Measurements from ENCODE around the gene CACNG7. TPM values are rescaled to one million over a fixed set of nuclear protein-coding genes. Genes with fewer than 3 reads are reported as not detected.

Gene CACNG7
- total RNA-seq, 1 experiment from 2014 or later = not detected

- DNase-seq (ENCODE audit: low read depth, low spot score) (no peak), ATAC-seq (no peak)
- TF ChIP-seq ATF3 (IDR thresholded peaks at IDR 0.05) (no peak), FOSL1 (IDR thresholded peaks at IDR 0.05; ENCODE audit: low read depth) (no peak), EGR1 (IDR thresholded peaks at IDR 0.05; ENCODE audit: low read depth) (no peak), CTCF (IDR thresholded peaks at IDR 0.05 in 2 of 3, conservative IDR thresholded peaks at IDR 0.05 in 1 of 3; ENCODE audit: borderline replicate concordance in 1 of 3, insufficient read depth in 1 of 3, low read depth in 2 of 3, low read length in 2 of 3) (no peak), CBX3 (IDR thresholded peaks at IDR 0.05; ENCODE audit: low read depth) (no peak), YY1 (IDR thresholded peaks at IDR 0.05; ENCODE audit: extremely low read depth, insufficient replicate concordance, low read depth, low read length) (no peak), REST (IDR thresholded peaks at IDR 0.05; ENCODE audit: low read depth) (no peak)
- ChIA-PET POLR2A (no interaction called here), RAD21 (ENCODE audit: low non-redundant PET in 1 of 2, low total read pairs in 2 of 2, uncharacterized antibody in 2 of 2, unreplicated experiment in 2 of 2) (no interaction called here), CTCF (no interaction called here)
- Histone ChIP-seq H2AFZ (ENCODE audit: low read depth, low read length, poor library complexity, severe bottlenecking) (no peak overlapping the region), H3K9me3 (ENCODE audit: control insufficient read depth in 1 of 2, insufficient read depth in 1 of 2, low read depth in 1 of 2, low read length in 2 of 2) (no peaks in the 10 kb centered on the region), H3K4me1 (ENCODE audit: control insufficient read depth in 1 of 2, insufficient read depth in 2 of 2, low read length in 2 of 2) (peaks cover 0 to 14% of the 10 kb centered on the region in 2 experiments; a peak in 1 of 4 replicates), H3K9ac (ENCODE audit: low read length) (no peak overlapping the region), H3K27me3 (ENCODE audit: insufficient read depth, low read length) (no peaks in the 10 kb centered on the region), H3K36me3 (ENCODE audit: control insufficient read depth in 1 of 2, insufficient read depth in 2 of 2, low read length in 2 of 2) (no peaks in the 10 kb centered on the region), H3K27ac (ENCODE audit: low read depth, low read length) (no peak overlapping the region), H3K9me2 (ENCODE audit: insufficient read depth) (no peaks in the 10 kb centered on the region), H3K79me2 (ENCODE audit: insufficient read depth, low read length) (no peaks in the 10 kb centered on the region), H4K20me1 (ENCODE audit: insufficient read depth) (no peaks in the 10 kb centered on the region), H3K4me2 (ENCODE audit: low read length) (no peak overlapping the region), H3K4me3 (replicated peaks in 1 of 2; ENCODE audit: low read depth in 1 of 2, low read length in 2 of 2) (no peak overlapping the region)
- intact Hi-C loops (cut with micrococcal nuclease) = no loop called here
- no TSS peak for BruUV-seq (replicated peaks)
Measured at GRCh38 chr19:53992211-53992610, 83.1 kb downstream of the CACNG7 start.

Data from HCT116 (cell line).